ENCODE results near the gene ITIH2.

DNA sequence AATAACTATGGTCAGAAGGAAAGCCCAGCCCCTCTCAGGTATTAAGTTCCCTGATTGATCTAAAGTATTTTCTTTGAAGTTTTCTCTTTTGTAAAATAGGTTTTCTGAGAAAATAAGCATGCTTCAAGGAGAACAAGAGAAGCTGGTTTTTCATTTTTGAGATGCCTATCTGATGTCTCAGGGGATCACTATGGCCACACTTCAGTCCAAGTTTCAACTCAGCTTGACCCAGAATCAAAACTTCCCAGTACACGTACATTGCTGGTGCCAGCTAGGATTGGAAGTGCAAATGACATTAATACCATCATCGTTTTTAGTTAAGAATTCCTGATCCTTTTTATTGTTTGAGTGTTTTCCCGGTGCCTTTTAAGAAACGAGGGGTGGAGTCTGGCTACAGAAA lies 43.6 kb upstream of the ITIH2 start:
- TF ChIP-seq POLR2A (IDR thresholded peaks at IDR 0.05; ENCODE audit: borderline replicate concordance, extremely low read depth, insufficient read depth, insufficient read length): no peak
- no peak for TF ChIP-seq TCF7L2 (IDR thresholded peaks at IDR 0.05; ENCODE audit: borderline replicate concordance, extremely low read depth, insufficient read depth, insufficient read length)
- no peak for TF ChIP-seq CTCF (IDR thresholded peaks at IDR 0.05 in 2 of 3, conservative IDR thresholded peaks at IDR 0.05 in 1 of 3; ENCODE audit: borderline replicate concordance in 1 of 3, insufficient read depth in 1 of 3, low read depth in 2 of 3, low read length in 2 of 3)
- TF ChIP-seq EZH2phosphoT487 (IDR thresholded peaks at IDR 0.05; ENCODE audit: borderline replicate concordance): no peak
- TF ChIP-seq, protein P1, sequence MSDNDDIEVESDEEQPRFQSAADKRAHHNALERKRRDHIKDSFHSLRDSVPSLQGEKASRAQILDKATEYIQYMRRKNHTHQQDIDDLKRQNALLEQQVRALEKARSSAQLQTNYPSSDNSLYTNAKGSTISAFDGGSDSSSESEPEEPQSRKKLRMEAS (IDR thresholded peaks at IDR 0.05): no peak
- TF ChIP-seq ZNF274 (IDR thresholded peaks at IDR 0.05; ENCODE audit: low read depth, low read length): no peak
- no peak for TF ChIP-seq EZH2 (IDR thresholded peaks at IDR 0.05)
- no peak for TF ChIP-seq POLR2AphosphoS5 (IDR thresholded peaks at IDR 0.05; ENCODE audit: low read depth, low read length)
- TF ChIP-seq YY1 (IDR thresholded peaks at IDR 0.05; ENCODE audit: extremely low read depth, insufficient replicate concordance, low read depth, low read length): no peak
- no peak for TF ChIP-seq ELF1 (IDR thresholded peaks at IDR 0.05; ENCODE audit: borderline replicate concordance, low read depth)
- TF ChIP-seq, protein P2, sequence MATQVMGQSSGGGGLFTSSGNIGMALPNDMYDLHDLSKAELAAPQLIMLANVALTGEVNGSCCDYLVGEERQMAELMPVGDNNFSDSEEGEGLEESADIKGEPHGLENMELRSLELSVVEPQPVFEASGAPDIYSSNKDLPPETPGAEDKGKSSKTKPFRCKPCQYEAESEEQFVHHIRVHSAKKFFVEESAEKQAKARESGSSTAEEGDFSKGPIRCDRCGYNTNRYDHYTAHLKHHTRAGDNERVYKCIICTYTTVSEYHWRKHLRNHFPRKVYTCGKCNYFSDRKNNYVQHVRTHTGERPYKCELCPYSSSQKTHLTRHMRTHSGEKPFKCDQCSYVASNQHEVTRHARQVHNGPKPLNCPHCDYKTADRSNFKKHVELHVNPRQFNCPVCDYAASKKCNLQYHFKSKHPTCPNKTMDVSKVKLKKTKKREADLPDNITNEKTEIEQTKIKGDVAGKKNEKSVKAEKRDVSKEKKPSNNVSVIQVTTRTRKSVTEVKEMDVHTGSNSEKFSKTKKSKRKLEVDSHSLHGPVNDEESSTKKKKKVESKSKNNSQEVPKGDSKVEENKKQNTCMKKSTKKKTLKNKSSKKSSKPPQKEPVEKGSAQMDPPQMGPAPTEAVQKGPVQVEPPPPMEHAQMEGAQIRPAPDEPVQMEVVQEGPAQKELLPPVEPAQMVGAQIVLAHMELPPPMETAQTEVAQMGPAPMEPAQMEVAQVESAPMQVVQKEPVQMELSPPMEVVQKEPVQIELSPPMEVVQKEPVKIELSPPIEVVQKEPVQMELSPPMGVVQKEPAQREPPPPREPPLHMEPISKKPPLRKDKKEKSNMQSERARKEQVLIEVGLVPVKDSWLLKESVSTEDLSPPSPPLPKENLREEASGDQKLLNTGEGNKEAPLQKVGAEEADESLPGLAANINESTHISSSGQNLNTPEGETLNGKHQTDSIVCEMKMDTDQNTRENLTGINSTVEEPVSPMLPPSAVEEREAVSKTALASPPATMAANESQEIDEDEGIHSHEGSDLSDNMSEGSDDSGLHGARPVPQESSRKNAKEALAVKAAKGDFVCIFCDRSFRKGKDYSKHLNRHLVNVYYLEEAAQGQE (IDR thresholded peaks at IDR 0.05; ENCODE audit: low read depth): no peak
- no peak for TF ChIP-seq RAD21 (IDR thresholded peaks at IDR 0.05; ENCODE audit: low read depth)

Data from HCT116 (cell line).